ENCODE measurements around the gene DISC1.

The DISC1 gene

DNA sequence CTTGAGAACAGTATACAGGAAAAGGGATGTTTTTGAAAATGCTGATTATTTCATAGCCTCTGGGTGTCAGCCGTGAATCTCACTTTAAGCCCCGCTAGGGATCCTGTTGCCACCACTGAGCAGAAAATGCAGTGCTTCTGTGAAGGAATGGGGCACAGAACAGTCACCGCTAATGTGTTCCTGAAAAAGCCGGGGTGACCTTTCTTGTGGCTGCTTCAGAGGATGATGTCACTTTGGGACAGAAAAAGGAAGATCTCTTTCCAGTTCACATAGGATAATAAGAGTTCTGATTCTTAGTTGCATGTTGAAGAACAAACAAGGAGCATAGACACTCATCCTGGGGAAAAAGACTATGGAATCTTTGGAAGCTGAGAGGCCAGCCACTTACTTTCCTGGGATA is 349.6 kb downstream of the DISC1 start:
- Mint-ChIP-seq H3K4me3 (no peak overlapping the region), H3K27me3 (no peaks in the 10 kb centered on the region), H3K4me1 (no peaks in the 10 kb centered on the region), H3K36me3 (peaks cover 20% of the 10 kb centered on the region), H3K27ac (no peak overlapping the region), H3K9me3 (peaks cover 22% of the 10 kb centered on the region)

DNA sequence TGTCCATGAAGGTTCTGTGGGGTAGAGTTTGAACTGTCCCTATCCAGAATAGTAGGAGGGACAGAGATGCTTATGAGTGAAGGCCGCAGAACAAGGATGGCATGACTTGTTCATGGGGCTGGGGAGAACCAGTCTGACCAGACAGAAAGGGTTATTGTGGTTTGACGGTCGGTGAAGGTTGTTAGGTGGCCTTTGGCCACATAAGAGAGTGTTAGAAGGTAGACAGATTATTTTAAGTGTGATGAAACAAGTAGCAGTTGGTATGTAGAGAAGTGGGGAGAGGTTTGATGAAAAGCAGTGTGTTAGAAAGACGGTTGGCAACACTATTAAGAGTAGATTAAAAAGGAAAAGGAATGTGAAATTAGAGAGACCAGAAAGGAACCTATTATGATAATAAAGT is 355.1 kb downstream of the DISC1 start:
- Mint-ChIP-seq H3K4me1 (peaks cover 17% of the 10 kb centered on the region), H3K27ac (no peak overlapping the region), H3K9me3 (peaks cover 11% of the 10 kb centered on the region), H3K27me3 (no peaks in the 10 kb centered on the region), H3K4me3 (no peak overlapping the region), H3K36me3 (peaks cover 11% of the 10 kb centered on the region)

DNA sequence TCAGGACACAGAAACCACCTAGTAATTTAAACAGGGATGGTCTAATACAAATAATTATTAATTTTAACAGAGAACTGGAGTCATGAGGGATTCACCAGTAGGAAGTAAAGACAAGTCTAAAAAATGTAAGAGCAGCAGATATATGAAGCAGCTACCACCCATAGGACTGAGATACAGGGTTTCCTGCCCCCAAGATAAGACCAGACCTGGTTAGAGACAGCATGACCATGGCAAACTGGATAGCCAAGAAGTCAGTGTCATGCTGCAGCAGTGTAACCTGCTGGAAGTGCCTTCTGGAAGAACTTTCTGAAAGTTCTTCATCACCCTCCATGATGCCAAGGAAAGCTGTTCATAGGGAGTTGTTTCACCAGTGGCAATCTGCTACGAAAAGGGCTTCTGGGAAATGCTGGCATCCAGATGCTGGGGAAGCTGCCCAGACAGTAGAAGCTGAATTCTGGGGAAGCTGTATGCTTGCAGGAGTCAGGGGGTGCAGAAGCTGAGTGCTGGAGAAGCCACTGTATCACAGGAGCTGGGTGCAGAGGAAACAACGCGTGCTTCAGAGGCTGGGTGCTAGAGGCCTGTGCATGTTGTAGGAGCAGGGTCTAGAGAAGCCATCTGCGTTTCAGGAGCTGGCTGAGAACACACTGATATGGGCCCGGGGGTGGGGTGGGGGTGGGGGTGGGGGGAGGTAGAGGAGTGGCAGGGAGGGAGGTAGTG is 356.4 kb downstream of the DISC1 start:
- Mint-ChIP-seq H3K9me3 (peaks cover under 1% of the 10 kb centered on the region), H3K36me3 (peaks cover 4% of the 10 kb centered on the region), H3K27me3 (no peaks in the 10 kb centered on the region), H3K27ac (no peak overlapping the region), H3K4me1 (peaks cover 17% of the 10 kb centered on the region), H3K4me3 (no peak overlapping the region)

DNA sequence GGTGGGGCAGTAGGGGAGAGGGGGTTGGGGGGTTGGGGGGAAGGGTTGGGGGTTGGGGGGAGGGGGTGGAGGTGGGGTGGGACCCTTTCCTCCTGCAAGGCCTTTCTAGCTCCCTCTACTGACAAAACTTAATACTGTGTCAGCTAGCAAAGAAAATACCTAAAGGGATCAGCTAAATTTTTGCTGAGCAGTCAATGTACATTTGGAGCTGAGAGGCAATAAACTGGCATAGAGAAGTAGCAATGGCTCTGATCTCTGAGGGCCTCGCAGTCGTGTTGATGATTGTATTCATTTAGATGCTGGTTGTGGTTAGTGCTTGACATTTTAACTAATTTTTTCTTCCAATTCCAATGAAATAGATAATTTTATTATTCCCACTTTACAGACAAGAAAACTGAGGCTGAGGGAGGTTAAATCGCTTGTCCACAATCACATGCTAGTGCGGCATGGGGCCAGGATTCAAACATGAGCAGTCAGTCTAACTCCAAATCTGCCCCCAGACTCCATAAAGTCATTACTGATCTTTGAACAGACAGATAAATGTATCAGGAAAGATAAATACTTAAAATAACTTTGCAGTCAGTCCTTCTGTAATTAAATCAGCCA is 357.1 kb downstream of the DISC1 start:
- Mint-ChIP-seq H3K36me3 (peaks cover 4% of the 10 kb centered on the region), H3K4me1 (peaks cover 17% of the 10 kb centered on the region), H3K27ac (no peak overlapping the region), H3K9me3 (no peaks in the 10 kb centered on the region), H3K4me3 (no peak overlapping the region), H3K27me3 (no peaks in the 10 kb centered on the region)

DNA sequence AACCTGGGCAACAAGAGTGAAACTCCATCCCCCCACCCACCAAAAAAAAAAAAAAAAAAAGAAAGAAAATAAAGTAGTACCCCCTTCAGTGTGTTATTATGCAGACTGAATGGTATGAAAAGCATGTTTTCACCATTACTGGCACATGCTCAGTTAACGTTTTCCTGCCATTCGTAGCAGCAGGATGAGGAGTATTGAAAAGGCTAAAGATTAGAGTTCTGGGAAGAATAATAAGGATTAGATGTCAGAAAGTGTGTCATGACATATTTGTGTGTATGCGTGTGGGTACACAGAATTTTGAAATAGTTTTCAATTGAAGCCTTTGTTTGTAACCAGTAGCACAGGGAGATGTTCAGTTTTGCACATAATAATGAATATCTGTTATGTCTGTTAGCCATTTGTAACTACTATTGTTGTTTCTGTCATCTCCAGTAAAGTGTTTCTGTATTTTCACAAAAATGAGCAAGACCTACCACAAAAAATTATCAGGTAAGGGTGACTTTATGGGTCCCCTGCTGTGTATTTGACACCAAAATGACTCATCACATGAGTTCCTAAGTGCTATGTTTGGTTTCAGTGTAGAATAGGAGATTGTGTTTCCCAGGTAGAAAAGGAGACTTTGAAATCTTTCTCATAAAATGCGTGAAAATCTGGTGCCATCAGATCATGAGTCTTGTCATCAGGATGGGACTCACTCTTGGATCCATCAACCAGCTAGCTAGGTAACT is 358.9 kb downstream of the DISC1 start:
- no peak overlapping the region for H3K4me3 Mint-ChIP-seq
- no peak overlapping the region for H3K27ac Mint-ChIP-seq
- H3K9me3 Mint-ChIP-seq: no peaks in the 10 kb centered on the region
- H3K27me3 Mint-ChIP-seq: no peaks in the 10 kb centered on the region
- peaks cover 4% of the 10 kb centered on the region for H3K36me3 Mint-ChIP-seq
- peaks cover 17% of the 10 kb centered on the region for H3K4me1 Mint-ChIP-seq

DNA sequence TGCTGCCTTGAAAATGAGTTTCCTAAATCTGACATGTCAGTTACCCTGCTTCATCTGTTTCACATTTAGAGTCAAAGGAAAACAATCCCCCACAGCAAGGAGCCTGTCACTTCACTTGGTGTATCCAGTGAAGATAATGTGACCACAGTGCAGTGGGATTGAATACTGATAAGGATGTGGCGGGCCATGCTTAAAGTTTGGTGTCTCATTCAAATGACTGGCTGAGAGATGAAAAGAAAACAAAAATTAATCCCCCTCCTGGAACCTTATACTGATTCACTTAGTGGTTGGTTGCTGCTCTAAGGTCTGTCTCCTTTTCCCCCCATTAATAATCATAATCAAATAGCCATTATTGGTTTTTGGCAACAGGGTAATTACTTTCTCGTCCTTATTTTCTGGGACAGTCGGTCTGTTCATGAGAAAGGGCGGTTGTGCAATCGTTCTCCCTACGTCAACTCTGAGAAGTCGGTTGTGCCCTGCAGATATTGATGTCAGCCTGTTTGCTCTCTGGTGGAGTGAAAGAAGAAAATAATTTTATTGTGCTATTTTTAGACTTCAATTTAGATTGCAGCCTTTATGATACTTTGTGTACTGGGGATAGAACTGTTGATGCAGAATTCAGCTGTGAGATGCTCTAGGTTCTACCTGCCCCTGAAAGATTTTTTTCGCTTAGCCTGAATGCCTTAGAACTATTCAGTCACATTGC is 360.2 kb downstream of the DISC1 start:
- Mint-ChIP-seq H3K36me3 (peaks cover 6% of the 10 kb centered on the region), H3K9me3 (no peaks in the 10 kb centered on the region), H3K27me3 (no peaks in the 10 kb centered on the region), H3K27ac (no peak overlapping the region), H3K4me1 (peaks cover 13% of the 10 kb centered on the region), H3K4me3 (no peak overlapping the region)

DNA sequence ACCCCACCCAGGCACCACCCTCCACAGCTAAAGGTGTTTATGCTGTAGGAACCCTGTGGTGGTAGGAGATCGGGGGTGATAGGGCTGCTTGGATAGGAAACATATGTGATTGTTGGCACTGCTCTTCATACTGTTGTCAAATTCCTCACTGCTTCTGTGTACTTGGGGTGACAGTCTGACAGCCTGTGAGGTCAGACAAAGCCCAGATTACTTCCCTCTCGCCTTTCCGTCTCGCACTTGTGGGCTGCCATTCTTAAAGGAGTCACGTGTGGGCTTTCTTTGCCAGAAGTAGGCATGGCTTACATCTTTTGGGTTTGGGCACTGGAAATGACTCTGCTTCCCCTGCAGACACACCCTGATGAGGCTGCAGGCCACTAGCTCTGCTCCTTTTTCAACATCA is 363.8 kb downstream of the DISC1 start:
- Mint-ChIP-seq H3K9me3 (peaks cover 6% of the 10 kb centered on the region), H3K4me3 (no peak overlapping the region), H3K27me3 (no peaks in the 10 kb centered on the region), H3K36me3 (peaks cover 19% of the 10 kb centered on the region), H3K27ac (no peak overlapping the region), H3K4me1 (no peaks in the 10 kb centered on the region)

DNA sequence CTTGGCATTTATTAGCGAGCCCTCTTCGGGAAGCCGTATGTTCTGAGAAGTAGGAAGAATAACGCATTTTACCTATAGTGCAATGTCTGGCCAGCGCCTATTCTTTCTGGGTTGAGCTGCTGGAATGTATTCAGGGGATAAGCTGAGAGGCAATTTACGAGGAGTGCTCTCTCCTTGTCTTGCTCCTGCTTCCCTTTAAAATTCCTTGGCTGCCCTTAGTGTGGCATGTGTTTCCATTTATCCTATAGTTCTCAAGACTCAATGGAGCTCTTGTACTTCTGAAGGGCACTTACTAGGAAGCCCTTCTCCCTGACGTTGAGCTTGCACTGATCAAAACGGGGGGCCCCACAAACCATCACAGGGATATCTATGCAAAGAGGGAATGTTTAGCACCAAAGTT is 364.6 kb downstream of the DISC1 start:
- Mint-ChIP-seq H3K27me3 (no peaks in the 10 kb centered on the region), H3K4me1 (no peaks in the 10 kb centered on the region), H3K4me3 (no peak overlapping the region), H3K36me3 (peaks cover 18% of the 10 kb centered on the region), H3K27ac (no peak overlapping the region), H3K9me3 (peaks cover 6% of the 10 kb centered on the region)

DNA sequence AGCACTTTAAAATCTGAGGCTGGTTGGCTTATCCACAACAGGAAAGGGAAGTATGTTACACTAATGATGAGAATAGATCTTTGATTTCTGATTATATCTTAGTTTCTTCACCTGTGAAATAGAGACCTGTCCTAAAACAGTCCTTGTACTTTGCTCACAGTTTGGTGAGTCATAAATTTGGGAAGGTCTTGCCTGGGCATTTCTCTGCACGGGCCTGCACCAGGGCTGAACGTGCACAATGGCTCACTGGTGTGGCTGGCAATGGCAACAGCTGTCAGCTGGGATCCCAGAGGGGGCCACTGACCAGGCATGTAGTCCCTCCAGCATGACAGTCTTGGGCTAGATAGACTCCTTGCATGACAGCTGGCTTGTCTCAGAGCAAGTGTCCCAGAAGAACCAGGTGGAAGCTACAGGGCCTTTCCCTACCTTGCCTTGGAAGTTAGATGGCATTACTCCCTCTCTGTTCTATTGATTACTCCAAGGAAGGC is 367.4 kb downstream of the DISC1 start:
- Mint-ChIP-seq H3K4me3 (no peak overlapping the region), H3K27me3 (no peaks in the 10 kb centered on the region), H3K9me3 (peaks cover 6% of the 10 kb centered on the region), H3K36me3 (peaks cover 20% of the 10 kb centered on the region), H3K4me1 (no peaks in the 10 kb centered on the region), H3K27ac (no peak overlapping the region)

DNA sequence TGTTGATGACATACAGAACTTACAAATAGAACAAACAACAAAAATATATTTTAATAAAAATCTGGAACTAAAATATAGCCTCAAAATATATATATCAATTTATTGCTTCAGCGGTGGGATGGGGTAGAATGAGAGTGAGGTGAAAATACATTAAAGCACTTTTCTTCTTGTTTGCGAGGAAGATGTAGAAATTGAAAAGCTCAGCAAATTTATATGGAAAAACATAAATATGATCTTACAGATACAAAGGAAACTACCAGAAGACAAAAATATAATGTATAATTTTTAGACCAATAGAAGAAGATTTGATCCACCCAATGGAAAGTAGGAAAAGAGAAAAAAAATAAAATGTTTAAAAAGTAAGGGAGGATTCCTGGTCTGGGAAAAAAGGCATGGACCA is 372.2 kb downstream of the DISC1 start:
- Mint-ChIP-seq H3K27me3 (no peaks in the 10 kb centered on the region), H3K36me3 (peaks cover 14% of the 10 kb centered on the region), H3K4me1 (no peaks in the 10 kb centered on the region), H3K9me3 (peaks cover 6% of the 10 kb centered on the region), H3K27ac (no peak overlapping the region), H3K4me3 (no peak overlapping the region)

DNA sequence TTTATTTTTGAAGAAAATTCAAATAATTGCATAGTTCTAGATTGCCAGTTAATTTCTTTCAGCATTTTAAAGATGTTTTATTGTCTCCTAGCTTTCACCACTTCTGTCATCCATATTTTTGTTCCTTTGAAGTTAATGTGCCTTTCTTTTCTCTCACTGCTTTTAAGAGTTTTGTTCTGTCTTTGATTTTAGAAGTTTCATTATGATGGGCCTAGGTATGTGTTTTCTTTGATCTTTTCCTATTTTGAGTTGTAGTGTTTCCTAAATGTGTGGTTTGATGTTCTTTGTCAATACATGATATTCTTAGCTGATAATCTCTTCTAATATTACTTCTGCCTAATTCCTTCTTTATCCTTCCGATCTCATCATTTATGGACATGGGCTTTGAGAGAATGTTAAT is 378.7 kb downstream of the DISC1 start:
- H3K27me3 Mint-ChIP-seq: no peaks in the 10 kb centered on the region
- H3K36me3 Mint-ChIP-seq: peaks cover 4% of the 10 kb centered on the region
- H3K4me3 Mint-ChIP-seq: no peak overlapping the region
- H3K9me3 Mint-ChIP-seq: no peaks in the 10 kb centered on the region
- H3K27ac Mint-ChIP-seq: no peak overlapping the region
- no peaks in the 10 kb centered on the region for H3K4me1 Mint-ChIP-seq

DNA sequence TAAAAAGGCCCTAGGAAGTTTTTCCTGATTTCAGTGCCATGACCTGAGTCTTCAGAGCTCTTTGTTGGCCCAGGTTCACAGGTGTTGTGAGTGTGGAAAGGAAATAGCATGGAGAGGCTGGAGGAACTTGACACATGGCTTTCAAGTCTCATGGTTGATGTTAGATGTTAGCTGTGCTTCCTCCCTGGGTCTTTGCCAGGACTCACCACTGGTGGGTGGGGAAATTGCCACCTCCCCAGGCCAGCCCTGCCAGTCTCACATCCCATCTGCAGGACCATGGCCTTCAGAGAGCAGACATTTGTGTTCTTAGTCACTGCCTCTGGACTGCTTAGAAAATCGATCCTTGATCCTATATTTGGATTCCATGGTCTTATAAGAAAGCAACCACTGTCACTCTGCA is 383.2 kb downstream of the DISC1 start:
- no peaks in the 10 kb centered on the region for H3K4me1 Mint-ChIP-seq
- H3K27ac Mint-ChIP-seq: no peak overlapping the region
- no peaks in the 10 kb centered on the region for H3K9me3 Mint-ChIP-seq
- H3K36me3 Mint-ChIP-seq: peaks cover 13% of the 10 kb centered on the region
- H3K4me3 Mint-ChIP-seq: no peak overlapping the region
- no peaks in the 10 kb centered on the region for H3K27me3 Mint-ChIP-seq

DNA sequence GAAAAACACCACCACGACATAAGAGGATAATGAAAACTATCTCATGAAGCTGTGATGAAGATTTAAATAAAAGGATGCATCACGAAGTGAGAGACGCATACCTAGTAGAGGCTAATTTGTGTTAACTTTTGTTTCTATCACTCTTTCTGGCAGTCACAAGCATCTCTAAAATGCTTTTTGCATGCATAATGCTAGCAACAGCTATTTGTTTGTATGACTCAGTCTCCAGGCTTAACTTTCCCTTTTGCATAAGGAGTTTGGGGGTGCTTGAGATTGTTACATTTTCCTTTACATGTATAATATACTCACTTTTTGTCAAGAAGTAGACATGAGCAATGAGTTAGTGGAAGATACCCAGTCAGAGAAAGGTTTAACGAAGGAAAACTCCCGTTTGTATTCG is 385.4 kb downstream of the DISC1 start:
- Mint-ChIP-seq H3K9me3 (no peaks in the 10 kb centered on the region), H3K4me1 (no peaks in the 10 kb centered on the region), H3K27me3 (no peaks in the 10 kb centered on the region), H3K27ac (no peak overlapping the region), H3K36me3 (peaks cover 9% of the 10 kb centered on the region), H3K4me3 (no peak overlapping the region)

DNA sequence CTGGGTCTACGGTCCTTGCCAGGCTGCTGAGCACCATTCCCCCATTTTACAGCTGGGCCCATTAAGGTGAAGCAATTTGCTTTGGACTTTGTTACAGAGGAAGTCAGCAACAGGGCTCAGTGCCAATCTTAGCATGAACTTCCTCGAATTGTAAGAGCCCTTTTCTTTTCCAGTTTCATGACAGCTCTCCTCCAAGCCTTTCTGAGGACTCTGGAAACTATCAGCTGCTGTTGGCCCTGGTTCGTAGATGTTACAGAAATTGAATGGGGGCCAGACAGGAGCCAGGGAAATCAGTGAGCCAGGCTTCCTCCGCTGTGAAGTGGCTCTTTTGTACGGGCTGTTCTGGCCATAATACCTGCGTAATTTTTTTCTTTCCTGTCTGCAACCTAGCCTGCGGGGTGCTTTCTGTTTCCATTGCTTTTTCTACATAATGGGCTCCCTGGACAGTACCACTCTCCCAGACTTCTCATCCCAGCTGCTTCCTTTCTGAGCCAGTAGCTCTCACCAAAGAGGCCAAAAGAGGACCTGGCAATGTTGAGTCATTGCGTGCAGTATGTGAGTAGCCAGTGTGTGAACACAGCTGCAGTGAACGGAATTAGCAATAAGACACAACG is 386.3 kb downstream of the DISC1 start:
- no peak overlapping the region for H3K4me3 Mint-ChIP-seq
- no peaks in the 10 kb centered on the region for H3K27me3 Mint-ChIP-seq
- H3K4me1 Mint-ChIP-seq: no peaks in the 10 kb centered on the region

DNA sequence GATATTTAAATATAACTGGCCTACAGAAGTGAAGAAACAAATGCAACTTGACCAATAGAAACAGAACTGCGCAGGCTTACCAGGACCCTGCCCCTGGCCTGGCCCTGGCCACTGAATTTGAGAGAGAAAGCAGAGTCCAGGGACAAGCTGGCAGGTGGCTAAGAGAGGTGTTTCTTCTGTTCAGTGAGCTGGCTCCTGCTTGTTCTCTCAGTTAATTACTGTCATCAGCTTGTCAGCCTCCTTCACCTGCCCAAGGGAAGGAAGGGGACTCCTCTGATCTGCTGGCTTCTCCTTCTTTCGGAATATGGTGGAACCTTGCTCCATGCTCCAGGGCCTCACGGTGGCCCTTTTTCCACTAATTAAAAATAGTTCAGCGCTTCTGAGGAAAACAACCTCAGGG is 388.4 kb downstream of the DISC1 start:
- no peaks in the 10 kb centered on the region for H3K9me3 Mint-ChIP-seq
- H3K27me3 Mint-ChIP-seq: no peaks in the 10 kb centered on the region
- H3K4me1 Mint-ChIP-seq: no peaks in the 10 kb centered on the region
- no peak overlapping the region for H3K27ac Mint-ChIP-seq
- peaks cover 9% of the 10 kb centered on the region for H3K36me3 Mint-ChIP-seq
- no peak overlapping the region for H3K4me3 Mint-ChIP-seq

More for the DNA sequence above, 386.3 kb downstream of the DISC1 start:
- no peaks in the 10 kb centered on the region for H3K9me3 Mint-ChIP-seq
- H3K27ac Mint-ChIP-seq: no peak overlapping the region
- peaks cover 9% of the 10 kb centered on the region for H3K36me3 Mint-ChIP-seq

All from activated naive CD4-positive, alpha-beta T cell treated with anti-CD3 and anti-CD28 coated beads, Interleukin-2, amount 50 U/mL, for 24 hours (primary cell).